ENCODE data around the gene PUS1. TPM values are rescaled to one million over a fixed set of nuclear protein-coding genes. Genes with fewer than 3 reads are reported as not detected.

The PUS1 gene
- total and polyA plus RNA-seq, 2 of the 8 experiments (the other 6 are each of a cell fraction or from before 2014, with no cell fraction given): 48.1 to 81.2 TPM

- Histone ChIP-seq H3K4me3 (ENCODE audit: extremely low read depth in 1 of 4, insufficient read depth in 2 of 4, low read depth in 3 of 4, low read length in 4 of 4) (no peak overlapping the region), H3K79me2 (ENCODE audit: control insufficient read depth in 1 of 2, insufficient read depth in 2 of 2, low read length in 2 of 2) (peaks cover 0 to 22% of the 10 kb centered on the region in 2 experiments; a peak in 1 of 4 replicates), H3K4ac (replicated peaks; ENCODE audit: insufficient read length, low read depth, low read length) (no peak overlapping the region), H2BK12ac (ENCODE audit: low read depth, low read length) (no peak overlapping the region), H3K4me2 (ENCODE audit: insufficient read depth in 1 of 2, low read depth in 2 of 2, low read length in 2 of 2) (no peak overlapping the region), H3K18ac (ENCODE audit: extremely low read depth, low read length) (no peak overlapping the region), H3K9me3 (ENCODE audit: insufficient read depth in 2 of 2, low read depth in 1 of 2, low read length in 1 of 2) (no peaks in the 10 kb centered on the region), H3K4me1 (replicated peaks in 1 of 4; ENCODE audit: control insufficient read depth in 3 of 4, insufficient read depth in 4 of 4, low read length in 3 of 4) (peaks cover 0 to 2% (median 0%) of the 10 kb centered on the region in 4 experiments; a peak in 2 of 7 replicates), H4K8ac (ENCODE audit: extremely low read depth, insufficient read depth, low read length) (peak overlapping the region; percentile 51), H4K91ac (replicated peaks; ENCODE audit: insufficient read length, low read length) (no peak overlapping the region), H3K56ac (replicated peaks; ENCODE audit: insufficient read length, low read depth, low read length) (no peak overlapping the region), H3K23ac (ENCODE audit: insufficient read length) (no peak overlapping the region), H2BK5ac (ENCODE audit: low read depth, low read length) (no peak overlapping the region), H3K9ac (replicated peaks in 1 of 4; ENCODE audit: extremely low read depth in 1 of 4, low read depth in 3 of 4, low read length in 3 of 4) (no peak overlapping the region; a peak in 1 of 7 replicates), H2AFZ (ENCODE audit: low read length) (no peak overlapping the region), H2BK120ac (replicated peaks; ENCODE audit: low read depth, low read length) (no peak overlapping the region), H2AK5ac (ENCODE audit: low read depth, low read length) (no peak overlapping the region), H3K27ac (ENCODE audit: low read depth, low read length) (no peak overlapping the region), H2BK20ac (ENCODE audit: low read length) (no peak overlapping the region), H3K79me1 (ENCODE audit: low read depth, low read length) (peaks cover 13% of the 10 kb centered on the region), H3K36me3 (ENCODE audit: control insufficient read depth in 2 of 4, insufficient read depth in 4 of 4, low read length in 3 of 4) (peaks cover 0 to 28% (median 7%) of the 10 kb centered on the region in 4 experiments; a peak in 5 of 8 replicates), H2BK15ac (ENCODE audit: low read length) (no peak overlapping the region), H3K23me2 (ENCODE audit: low read depth, low read length) (no peaks in the 10 kb centered on the region), H3K14ac (ENCODE audit: insufficient read length) (no peak overlapping the region), H4K5ac (ENCODE audit: insufficient read length, low read depth, low read length) (no peak overlapping the region), H3K27me3 (replicated peaks in 1 of 4; ENCODE audit: control insufficient read depth in 3 of 4, extremely low read depth in 1 of 4, insufficient read depth in 3 of 4, low read length in 3 of 4) (no peaks in the 10 kb centered on the region), H4K20me1 (replicated peaks in 1 of 2; ENCODE audit: control insufficient read depth in 1 of 2, insufficient read depth in 2 of 2, low read length in 2 of 2) (peaks cover 14 to 18% of the 10 kb centered on the region in 2 experiments)
- CTCF ChIA-PET (ENCODE audit: partially characterized antibody): interaction anchor here (0.9 to 1.0 kb wide), 2 partner anchors 16 to 801 kb away, joined by 3 to 4 read pairs; no protein-coding TSS in a partner anchor
- FAIRE-seq (no peak), DNase-seq (ENCODE audit: low read depth in 1 of 2, low spot score in 2 of 2) (no peak)
- 93% methylated on average over 15 of the region's 15 CpGs; no CpG with 5 or more reads in 1 of the 2 experiments for WGBS, 2 experiments (ENCODE audit: extremely low coverage in 1 of 2, insufficient coverage in 1 of 2, insufficient read length in 1 of 2, insufficient replicate concordance in 2 of 2, low coverage in 1 of 2, low lambda C conversion rate in 2 of 2, missing lambda C conversion rate in 1 of 2)
- POLR2A ChIA-PET (ENCODE audit: partially characterized antibody): interaction anchor here (0.5 to 6.5 kb wide), 4 partner anchors 9 to 25 kb away, joined by 3 to 27 read pairs (median 3); no protein-coding TSS in a partner anchor
- TF ChIP-seq SP4 (IDR thresholded peaks at IDR 0.05; ENCODE audit: low read length) (no peak), SP2 (IDR thresholded peaks at IDR 0.05; ENCODE audit: low read length) (no peak), SUZ12 (IDR thresholded peaks at IDR 0.05; ENCODE audit: low read length) (no peak), EP300 (IDR thresholded peaks at IDR 0.05; ENCODE audit: borderline replicate concordance in 1 of 2, low read depth in 2 of 2, low read length in 2 of 2) (no peak), CBX5 (IDR thresholded peaks at IDR 0.05; ENCODE audit: low read depth, low read length) (no peak), E2F6 (IDR thresholded peaks at IDR 0.05) (no peak), TCF12 (IDR thresholded peaks at IDR 0.05; ENCODE audit: low read depth, low read length) (no peak), EGR1 (IDR thresholded peaks at IDR 0.05; ENCODE audit: borderline replicate concordance, low read depth, low read length) (no peak), HDAC6 (IDR thresholded peaks at IDR 0.05; ENCODE audit: low read depth, low read length) (no peak), CTCF (IDR thresholded peaks at IDR 0.05; ENCODE audit: control extremely low read depth in 1 of 3, insufficient read depth in 1 of 3, low read depth in 1 of 3, low read length in 3 of 3) (no peak)
These were observed 23.4 kb upstream of the PUS1 start for GRCh38 chr12:131905630-131906091.
